ENCODE data around the gene ZMYM4.

ZMYM4 gene

GRCh38 chr1:35432231-35432630, 163.7 kb downstream of the ZMYM4 start:
- Histone ChIP-seq H3K9me3 (ENCODE audit: control insufficient read depth, low read length) (no peaks in the 10 kb centered on the region), H3K36me3 (ENCODE audit: control insufficient read depth, insufficient read depth, low read length) (peaks cover 8% of the 10 kb centered on the region)

GRCh38 chr1:35433714-35434113, 165.2 kb downstream of the ZMYM4 start:
- Histone ChIP-seq H3K27me3 (ENCODE audit: control insufficient read depth, insufficient read depth, low read length) (no peaks in the 10 kb centered on the region), H3K4me3 (ENCODE audit: low read length) (no peak overlapping the region), H3K9me3 (ENCODE audit: control insufficient read depth, low read length) (no peaks in the 10 kb centered on the region), H3K9ac (ENCODE audit: low read length) (no peak overlapping the region), H3K4me1 (ENCODE audit: control insufficient read depth, insufficient read depth, low read length) (no peaks in the 10 kb centered on the region), H3K36me3 (ENCODE audit: control insufficient read depth, insufficient read depth, low read length) (peaks cover 9% of the 10 kb centered on the region)

More at GRCh38 chr1:35432231-35432630, 163.7 kb downstream of the ZMYM4 start:
- Histone ChIP-seq H3K9ac (ENCODE audit: low read length) (no peak overlapping the region), H3K4me1 (ENCODE audit: control insufficient read depth, insufficient read depth, low read length) (no peaks in the 10 kb centered on the region), H3K27me3 (ENCODE audit: control insufficient read depth, insufficient read depth, low read length) (no peaks in the 10 kb centered on the region), H3K4me3 (ENCODE audit: low read length) (no peak overlapping the region)

- H3K4me3 ChIP-seq (ENCODE audit: low read length), result no peak overlapping the region
- H3K9me3 ChIP-seq (ENCODE audit: control insufficient read depth, low read length), result no peaks in the 10 kb centered on the region
- no peaks in the 10 kb centered on the region for H3K27me3 ChIP-seq (ENCODE audit: control insufficient read depth, insufficient read depth, low read length)
- H3K36me3 ChIP-seq (ENCODE audit: control insufficient read depth, insufficient read depth, low read length), result peaks cover 17% of the 10 kb centered on the region
- H3K4me1 ChIP-seq (ENCODE audit: control insufficient read depth, insufficient read depth, low read length), result no peaks in the 10 kb centered on the region
- no peak overlapping the region for H3K9ac ChIP-seq (ENCODE audit: low read length)
These were observed 166.2 kb downstream of the ZMYM4 start for GRCh38 chr1:35434703-35435102.

- Histone ChIP-seq H3K9me3 (ENCODE audit: control insufficient read depth, low read length) (no peaks in the 10 kb centered on the region), H3K27me3 (ENCODE audit: control insufficient read depth, insufficient read depth, low read length) (no peaks in the 10 kb centered on the region), H3K36me3 (ENCODE audit: control insufficient read depth, insufficient read depth, low read length) (peaks cover 17% of the 10 kb centered on the region), H3K4me1 (ENCODE audit: control insufficient read depth, insufficient read depth, low read length) (no peaks in the 10 kb centered on the region), H3K9ac (ENCODE audit: low read length) (no peak overlapping the region), H3K4me3 (ENCODE audit: low read length) (no peak overlapping the region)
These were observed 167.6 kb downstream of the ZMYM4 start for GRCh38 chr1:35436078-35436477.

GRCh38 chr1:35437200-35437599, 168.7 kb downstream of the ZMYM4 start:
- H3K36me3 ChIP-seq (ENCODE audit: control insufficient read depth, insufficient read depth, low read length), result peaks cover 17% of the 10 kb centered on the region
- no peaks in the 10 kb centered on the region for H3K27me3 ChIP-seq (ENCODE audit: control insufficient read depth, insufficient read depth, low read length)
- no peaks in the 10 kb centered on the region for H3K9me3 ChIP-seq (ENCODE audit: control insufficient read depth, low read length)
- H3K9ac ChIP-seq (ENCODE audit: low read length), result no peak overlapping the region
- H3K4me3 ChIP-seq (ENCODE audit: low read length), result no peak overlapping the region
- H3K4me1 ChIP-seq (ENCODE audit: control insufficient read depth, insufficient read depth, low read length), result no peaks in the 10 kb centered on the region

GRCh38 chr1:35439626-35440025, 171.1 kb downstream of the ZMYM4 start:
- Histone ChIP-seq H3K4me1 (ENCODE audit: control insufficient read depth, insufficient read depth, low read length) (no peaks in the 10 kb centered on the region), H3K36me3 (ENCODE audit: control insufficient read depth, insufficient read depth, low read length) (peaks cover 9% of the 10 kb centered on the region), H3K4me3 (ENCODE audit: low read length) (no peak overlapping the region), H3K9me3 (ENCODE audit: control insufficient read depth, low read length) (no peaks in the 10 kb centered on the region), H3K9ac (ENCODE audit: low read length) (no peak overlapping the region), H3K27me3 (ENCODE audit: control insufficient read depth, insufficient read depth, low read length) (no peaks in the 10 kb centered on the region)

- H3K4me1 ChIP-seq (ENCODE audit: control insufficient read depth, insufficient read depth, low read length), result no peaks in the 10 kb centered on the region
- peaks cover 9% of the 10 kb centered on the region for H3K36me3 ChIP-seq (ENCODE audit: control insufficient read depth, insufficient read depth, low read length)
- H3K9ac ChIP-seq (ENCODE audit: low read length), result no peak overlapping the region
- no peak overlapping the region for H3K4me3 ChIP-seq (ENCODE audit: low read length)
- H3K27me3 ChIP-seq (ENCODE audit: control insufficient read depth, insufficient read depth, low read length), result no peaks in the 10 kb centered on the region
- H3K9me3 ChIP-seq (ENCODE audit: control insufficient read depth, low read length), result no peaks in the 10 kb centered on the region
These were observed 173.5 kb downstream of the ZMYM4 start for GRCh38 chr1:35441926-35442579.

GRCh38 chr1:35442734-35443133, 174.2 kb downstream of the ZMYM4 start:
- Histone ChIP-seq H3K9ac (ENCODE audit: low read length) (no peak overlapping the region), H3K36me3 (ENCODE audit: control insufficient read depth, insufficient read depth, low read length) (peaks cover 9% of the 10 kb centered on the region), H3K4me1 (ENCODE audit: control insufficient read depth, insufficient read depth, low read length) (no peaks in the 10 kb centered on the region), H3K9me3 (ENCODE audit: control insufficient read depth, low read length) (no peaks in the 10 kb centered on the region), H3K27me3 (ENCODE audit: control insufficient read depth, insufficient read depth, low read length) (no peaks in the 10 kb centered on the region), H3K4me3 (ENCODE audit: low read length) (no peak overlapping the region)

GRCh38 chr1:35443768-35444518, 175.4 kb downstream of the ZMYM4 start:
- no peaks in the 10 kb centered on the region for H3K4me1 ChIP-seq (ENCODE audit: control insufficient read depth, insufficient read depth, low read length)
- no peaks in the 10 kb centered on the region for H3K27me3 ChIP-seq (ENCODE audit: control insufficient read depth, insufficient read depth, low read length)
- H3K36me3 ChIP-seq (ENCODE audit: control insufficient read depth, insufficient read depth, low read length), result peaks cover 6% of the 10 kb centered on the region
- no peaks in the 10 kb centered on the region for H3K9me3 ChIP-seq (ENCODE audit: control insufficient read depth, low read length)
- no peak overlapping the region for H3K4me3 ChIP-seq (ENCODE audit: low read length)
- no peak overlapping the region for H3K9ac ChIP-seq (ENCODE audit: low read length)

GRCh38 chr1:35444519-35444774, 175.9 kb downstream of the ZMYM4 start:
- H3K9ac ChIP-seq (ENCODE audit: low read length), result no peak overlapping the region
- peaks cover 3% of the 10 kb centered on the region for H3K36me3 ChIP-seq (ENCODE audit: control insufficient read depth, insufficient read depth, low read length)
- no peak overlapping the region for H3K4me3 ChIP-seq (ENCODE audit: low read length)
- no peaks in the 10 kb centered on the region for H3K27me3 ChIP-seq (ENCODE audit: control insufficient read depth, insufficient read depth, low read length)
- H3K9me3 ChIP-seq (ENCODE audit: control insufficient read depth, low read length), result no peaks in the 10 kb centered on the region
- no peaks in the 10 kb centered on the region for H3K4me1 ChIP-seq (ENCODE audit: control insufficient read depth, insufficient read depth, low read length)

GRCh38 chr1:35447278-35447677, 178.8 kb downstream of the ZMYM4 start:
- Histone ChIP-seq H3K36me3 (ENCODE audit: control insufficient read depth, insufficient read depth, low read length) (peaks cover 9% of the 10 kb centered on the region), H3K4me3 (ENCODE audit: low read length) (no peak overlapping the region)

GRCh38 chr1:35448344-35448801, 179.9 kb downstream of the ZMYM4 start:
- H3K36me3 ChIP-seq (ENCODE audit: control insufficient read depth, insufficient read depth, low read length), result peaks cover 10% of the 10 kb centered on the region
- H3K4me3 ChIP-seq (ENCODE audit: low read length), result no peak overlapping the region

More at GRCh38 chr1:35447278-35447677, 178.8 kb downstream of the ZMYM4 start:
- H3K9me3 ChIP-seq (ENCODE audit: control insufficient read depth, low read length), result no peaks in the 10 kb centered on the region
- no peaks in the 10 kb centered on the region for H3K27me3 ChIP-seq (ENCODE audit: control insufficient read depth, insufficient read depth, low read length)
- no peaks in the 10 kb centered on the region for H3K4me1 ChIP-seq (ENCODE audit: control insufficient read depth, insufficient read depth, low read length)
- H3K9ac ChIP-seq (ENCODE audit: low read length), result no peak overlapping the region

More at GRCh38 chr1:35448344-35448801, 179.9 kb downstream of the ZMYM4 start:
- no peaks in the 10 kb centered on the region for H3K4me1 ChIP-seq (ENCODE audit: control insufficient read depth, insufficient read depth, low read length)
- no peaks in the 10 kb centered on the region for H3K27me3 ChIP-seq (ENCODE audit: control insufficient read depth, insufficient read depth, low read length)
- no peaks in the 10 kb centered on the region for H3K9me3 ChIP-seq (ENCODE audit: control insufficient read depth, low read length)
- H3K9ac ChIP-seq (ENCODE audit: low read length), result no peak overlapping the region

Measured in mucosa of stomach (tissue), 1 donor.